Neural cell (in vitro differentiated cells): Measurements from ENCODE around the gene ACBD6.

Experiments
- EZH2 ChIP-seq: fragments of 200-600, 300-800 bp; shearing (Covaris generic), sonication (generic); IDR thresholded peaks from 2 replicates; pipeline ENCODE4 v1.6.1; 2014; ENCODE audit warnings: antibody characterized with exemption, low read length, borderline replicate concordance, mild to moderate bottlenecking; ENCODE audit not compliant: insufficient read depth, poor library complexity, severe bottlenecking
- TAF1 ChIP-seq: IDR thresholded peaks from 2 replicates; pipeline ENCODE4 v1.6.1; 2012; ENCODE audit warnings: low read depth

GRCh38 chr1:180283098-180283497, 219.3 kb downstream of the ACBD6 start:
- TF ChIP-seq EZH2 (no peak), TAF1 (no peak)
